ENCODE results near the gene TBC1D30. TPM values are rescaled to one million over a fixed set of nuclear protein-coding genes. Genes with fewer than 3 reads are reported as not detected.

Gene TBC1D30
- total RNA-seq, 4 donors from 2014 or later, result 2.5 to 11.4 (median 6.6) TPM

DNA sequence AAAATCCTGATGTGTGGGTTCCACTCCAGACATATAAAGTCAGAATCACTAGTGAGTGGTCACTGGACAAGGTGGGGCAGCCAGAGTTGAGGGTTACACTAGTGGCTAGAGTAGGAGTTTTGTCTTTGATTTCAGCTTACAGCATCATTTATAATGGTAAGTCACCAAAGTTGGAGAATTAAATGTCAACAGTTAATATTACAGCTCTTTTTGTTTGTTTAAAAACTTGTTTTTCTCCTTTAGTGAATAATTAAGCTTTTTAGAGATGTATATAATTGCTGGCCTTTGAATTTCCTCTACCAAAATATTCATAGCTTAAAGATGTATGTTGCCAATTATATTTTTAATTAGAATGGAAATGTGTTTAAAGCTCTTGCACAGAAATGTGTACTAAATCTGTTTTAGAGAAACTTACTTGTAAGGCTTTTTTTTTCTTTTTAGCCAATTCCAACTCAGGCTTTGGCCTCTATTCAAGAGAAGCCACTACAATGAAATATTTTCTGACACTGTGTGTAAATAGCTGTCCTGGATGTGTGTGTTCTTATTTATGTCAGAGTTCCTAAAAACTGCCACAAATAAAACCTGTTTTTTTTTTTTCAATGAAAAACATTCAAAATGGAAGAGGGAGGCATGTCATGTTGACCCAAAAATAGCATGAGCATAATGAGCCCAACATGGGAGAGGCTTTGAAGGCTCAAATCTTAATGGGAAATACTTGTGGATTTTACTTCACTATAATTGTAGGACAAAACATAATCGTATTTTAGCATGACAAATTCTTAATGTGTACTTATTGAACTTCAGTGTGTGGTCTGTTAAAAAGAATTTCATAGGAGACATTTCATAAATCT, 92.2 kb downstream of the TBC1D30 start:
- Histone ChIP-seq H3K27ac (no peak overlapping the region), H3K4me3 (no peak overlapping the region), H3K9me3 (no peaks in the 10 kb centered on the region), H3K4me1 (no peaks in the 10 kb centered on the region), H3K27me3 (no peaks in the 10 kb centered on the region), H3K36me3 (no peaks in the 10 kb centered on the region)
- WGBS, 2 donors, result 55 to 63% methylated on average over 1 of the region's 1 CpG
- no peak for DNase-seq (ENCODE audit: low spot score in 2 of 2)
- TF ChIP-seq CTCF (IDR thresholded peaks at IDR 0.05), result no peak

DNA sequence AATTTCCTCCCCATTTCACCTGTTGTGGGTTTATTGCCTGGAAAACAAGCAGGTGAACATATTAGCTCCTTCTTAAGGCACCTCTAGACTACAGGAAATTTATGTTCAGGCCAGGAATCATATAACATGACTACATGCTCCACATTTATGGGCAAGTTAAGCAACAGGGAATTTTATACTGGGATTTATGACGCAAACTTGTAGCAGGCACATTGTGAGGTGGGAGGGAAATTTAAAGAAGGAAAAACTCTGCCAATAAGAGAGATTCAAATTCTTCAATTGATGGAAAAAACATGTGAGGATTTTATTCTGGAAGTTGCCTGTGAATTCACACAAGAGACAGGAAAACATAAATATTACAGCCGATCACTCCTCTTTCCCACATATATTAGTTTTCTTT, 93.9 kb downstream of the TBC1D30 start:
- Histone ChIP-seq H3K27me3 (no peaks in the 10 kb centered on the region), H3K9me3 (no peaks in the 10 kb centered on the region), H3K27ac (no peak overlapping the region), H3K36me3 (no peaks in the 10 kb centered on the region), H3K4me1 (no peaks in the 10 kb centered on the region), H3K4me3 (no peak overlapping the region)
- WGBS, 2 donors, result 74 to 76% methylated on average over 2 of the region's 2 CpGs
- no peak for DNase-seq (ENCODE audit: low spot score in 2 of 2)
- no peak for TF ChIP-seq CTCF (IDR thresholded peaks at IDR 0.05)
- no peak for TF ChIP-seq POLR2A (IDR thresholded peaks at IDR 0.05)
- TF ChIP-seq EP300 (IDR thresholded peaks at IDR 0.05), result no peak

- TF ChIP-seq EP300 (IDR thresholded peaks at IDR 0.05) (no peak), CTCF (IDR thresholded peaks at IDR 0.05) (no peak), POLR2A (IDR thresholded peaks at IDR 0.05) (no peak)
- Histone ChIP-seq H3K36me3 (no peaks in the 10 kb centered on the region), H3K27me3 (no peaks in the 10 kb centered on the region), H3K4me1 (no peaks in the 10 kb centered on the region), H3K9me3 (no peaks in the 10 kb centered on the region), H3K27ac (no peak overlapping the region), H3K4me3 (no peak overlapping the region)
- DNase-seq (ENCODE audit: low spot score in 2 of 2), result no peak
- 53 to 59% methylated on average over 2 of the region's 2 CpGs for WGBS, 2 donors
Measured at GRCh38 chr12:64918801-64919200, 94.4 kb downstream of the TBC1D30 start.

- no peak for DNase-seq (ENCODE audit: low spot score in 2 of 2)
- H3K27ac ChIP-seq, result no peak overlapping the region
Measured at GRCh38 chr12:64922853-64923252, 98.4 kb downstream of the TBC1D30 start.

More at GRCh38 chr12:64922853-64923252, 98.4 kb downstream of the TBC1D30 start:
- no peaks in the 10 kb centered on the region for H3K27me3 ChIP-seq
- H3K4me1 ChIP-seq, result no peaks in the 10 kb centered on the region
- no peak overlapping the region for H3K4me3 ChIP-seq
- H3K9me3 ChIP-seq, result no peaks in the 10 kb centered on the region
- H3K36me3 ChIP-seq, result no peaks in the 10 kb centered on the region
- TF ChIP-seq CTCF (IDR thresholded peaks at IDR 0.05), result no peak
- no peak for TF ChIP-seq EP300 (IDR thresholded peaks at IDR 0.05)
- TF ChIP-seq POLR2A (IDR thresholded peaks at IDR 0.05), result no peak

Data from tibial nerve (tissue), 4 donors.